Measurements from ENCODE around the gene ARID1B.
"Not testable (repeated sequence)": the region's sequence is repeated elsewhere in the genome, so short reads cannot be mapped to it uniquely, and the experiment has no call there.

The ARID1B gene

GRCh38 chr6:156928972-156929371 is 151.8 kb downstream of the ARID1B start:
- no peak for DNase-seq (ENCODE audit: low read depth in 1 of 2, low spot score in 1 of 2)

GRCh38 chr6:156931283-156931682 is 154.1 kb downstream of the ARID1B start:
- DNase-seq (ENCODE audit: low read depth in 1 of 2, low spot score in 1 of 2), result no peak

GRCh38 chr6:156933201-156934068 is 156.3 kb downstream of the ARID1B start:
- DNase-seq (ENCODE audit: low read depth in 1 of 2, low spot score in 1 of 2), result no peak

GRCh38 chr6:156934069-156934460 is 156.9 kb downstream of the ARID1B start:
- no peak for DNase-seq (ENCODE audit: low read depth in 1 of 2, low spot score in 1 of 2)

GRCh38 chr6:156935000-156935399 is 157.8 kb downstream of the ARID1B start:
- DNase-seq (ENCODE audit: low read depth in 1 of 2, low spot score in 1 of 2), result no peak

GRCh38 chr6:156938143-156938542 is 161.0 kb downstream of the ARID1B start:
- no peak for DNase-seq (ENCODE audit: low read depth in 1 of 2, low spot score in 1 of 2)

- no peak for DNase-seq (ENCODE audit: low read depth in 1 of 2, low spot score in 1 of 2)
Measured at GRCh38 chr6:156940221-156940620, 163.0 kb downstream of the ARID1B start.

GRCh38 chr6:156942266-156942665 is 165.1 kb downstream of the ARID1B start:
- no peak for DNase-seq (ENCODE audit: low read depth in 1 of 2, low spot score in 1 of 2)

GRCh38 chr6:156943166-156943565 is 166.0 kb downstream of the ARID1B start:
- DNase-seq (ENCODE audit: low read depth in 1 of 2, low spot score in 1 of 2), result no peak

GRCh38 chr6:156943816-156944215 is 166.6 kb downstream of the ARID1B start:
- DNase-seq (ENCODE audit: low read depth in 1 of 2, low spot score in 1 of 2), result no peak

- DNase-seq (ENCODE audit: low read depth in 1 of 2, low spot score in 1 of 2), result no peak
Measured at GRCh38 chr6:156944412-156944811, 167.2 kb downstream of the ARID1B start.

GRCh38 chr6:156945789-156946172 is 168.6 kb downstream of the ARID1B start:
- DNase-seq (ENCODE audit: low read depth in 1 of 2, low spot score in 1 of 2), result not testable (repeated sequence)

GRCh38 chr6:156946370-156946936 is 169.3 kb downstream of the ARID1B start:
- DNase-seq (ENCODE audit: low read depth in 1 of 2, low spot score in 1 of 2), result no peak

- no peak for DNase-seq (ENCODE audit: low read depth in 1 of 2, low spot score in 1 of 2)
Measured at GRCh38 chr6:156948277-156948676, 171.1 kb downstream of the ARID1B start.

- DNase-seq (ENCODE audit: low read depth in 1 of 2, low spot score in 1 of 2), result no peak
Measured at GRCh38 chr6:156948807-156949206, 171.6 kb downstream of the ARID1B start.

- DNase-seq (ENCODE audit: low read depth in 1 of 2, low spot score in 1 of 2), result no peak
Measured at GRCh38 chr6:156949376-156949775, 172.2 kb downstream of the ARID1B start.

- no peak for DNase-seq (ENCODE audit: low read depth in 1 of 2, low spot score in 1 of 2)
Measured at GRCh38 chr6:156950084-156950483, 172.9 kb downstream of the ARID1B start.

- DNase-seq (ENCODE audit: low read depth in 1 of 2, low spot score in 1 of 2), result no peak
Measured at GRCh38 chr6:156950531-156950930, 173.4 kb downstream of the ARID1B start.

- no peak for DNase-seq (ENCODE audit: low read depth in 1 of 2, low spot score in 1 of 2)
Measured at GRCh38 chr6:156952401-156952800, 175.2 kb downstream of the ARID1B start.

- no peak for DNase-seq (ENCODE audit: low read depth in 1 of 2, low spot score in 1 of 2)
Measured at GRCh38 chr6:156953127-156953478, 175.9 kb downstream of the ARID1B start.

GRCh38 chr6:156953479-156954146 is 176.4 kb downstream of the ARID1B start:
- DNase-seq (ENCODE audit: low read depth in 1 of 2, low spot score in 1 of 2), result no peak

GRCh38 chr6:156954191-156954590 is 177.0 kb downstream of the ARID1B start:
- no peak for DNase-seq (ENCODE audit: low read depth in 1 of 2, low spot score in 1 of 2)

All from activated T-helper 1 cell treated with anti-CD3 and anti-CD28 coated beads, Interleukin-2, amount 50 U/mL, for 16 hours (primary cell).